CD1c-positive myeloid dendritic cell (primary cell): ENCODE measurements around the gene IFT27.

Experiments
- DNase-seq: peaks from one replicate; pipeline ENCODE4 v3.0.0-alpha.2; 2016; ENCODE audit errors: extremely low spot score

IFT27 gene

GRCh38 chr22:36725366-36726006 is 50.4 kb downstream of the IFT27 start:
- DNase-seq, result no peak

- no peak for DNase-seq
These were observed 51.1 kb downstream of the IFT27 start for GRCh38 chr22:36724836-36725235.

GRCh38 chr22:36722055-36722454 is 53.9 kb downstream of the IFT27 start:
- no peak for DNase-seq

GRCh38 chr22:36715647-36716046 is 60.3 kb downstream of the IFT27 start:
- no peak for DNase-seq

- no peak for DNase-seq
These were observed 61.8 kb downstream of the IFT27 start for GRCh38 chr22:36714110-36714509.

- DNase-seq, result no peak
These were observed 62.5 kb downstream of the IFT27 start for GRCh38 chr22:36713436-36713835.
